DMS114 treated with DMSO at 0.1 percent for 48 hours (cell line): ENCODE results near the gene VASH2.
"Not testable (repeated sequence)": the region's sequence is repeated elsewhere in the genome, so short reads cannot be mapped to it uniquely, and the experiment has no call there.

ENCODE experiments used
- DNase-seq: peaks from one replicate; lab custom pipeline; 2025; ENCODE audit not compliant: unreplicated experiment; lab: John Stamatoyannopoulos, UW

The VASH2 gene

DNA sequence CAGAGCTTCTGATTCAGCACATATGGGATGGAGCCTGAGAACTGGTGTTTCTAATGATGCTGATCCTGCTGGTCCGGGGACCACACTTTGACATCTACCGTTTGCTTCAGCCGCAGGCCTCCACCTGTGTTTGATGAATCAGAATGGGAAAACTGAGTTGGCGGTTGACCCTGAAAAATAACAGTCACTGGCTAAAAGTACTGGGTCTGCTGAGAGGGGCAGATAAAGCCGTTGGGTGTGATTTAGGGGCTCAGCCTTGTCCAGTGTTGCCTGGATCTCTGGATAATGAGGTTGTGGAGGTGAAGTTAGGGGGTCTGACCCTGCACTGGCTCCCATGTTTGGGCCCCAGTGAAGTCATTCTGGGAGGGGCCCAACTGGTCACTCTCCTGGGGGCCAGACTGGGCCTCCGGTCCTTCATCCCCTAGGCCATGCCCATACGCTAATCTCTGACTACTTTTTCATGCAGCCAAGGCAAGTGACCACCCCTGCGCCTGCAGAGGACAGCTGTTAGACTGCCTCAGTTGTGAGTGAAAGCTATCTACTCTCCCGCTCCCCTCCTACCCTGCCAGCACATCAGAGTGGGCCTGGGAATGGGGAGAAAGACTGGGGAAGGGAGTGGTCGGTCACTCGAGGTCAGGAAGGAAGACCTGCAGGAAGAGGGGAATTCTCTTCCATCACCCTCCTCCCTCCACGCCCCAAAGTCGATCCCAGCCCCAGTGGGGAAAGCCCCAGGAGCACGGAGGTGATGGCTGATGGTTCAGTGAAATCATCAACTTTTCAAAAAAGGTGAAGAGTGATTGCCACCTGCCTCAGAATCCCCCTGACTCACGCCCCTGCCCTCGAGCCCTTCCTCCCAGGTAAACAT lies 27.7 kb downstream of the VASH2 start:
- no peak for DNase-seq

- DNase-seq = no peak
These were observed 29.2 kb downstream of the VASH2 start for GRCh38 chr1:212979340-212980122.

GRCh38 chr1:212980123-212980785 lies 29.9 kb downstream of the VASH2 start:
- no peak for DNase-seq

- DNase-seq = no peak
These were observed 30.7 kb downstream of the VASH2 start for GRCh38 chr1:212981025-212981495.

DNA sequence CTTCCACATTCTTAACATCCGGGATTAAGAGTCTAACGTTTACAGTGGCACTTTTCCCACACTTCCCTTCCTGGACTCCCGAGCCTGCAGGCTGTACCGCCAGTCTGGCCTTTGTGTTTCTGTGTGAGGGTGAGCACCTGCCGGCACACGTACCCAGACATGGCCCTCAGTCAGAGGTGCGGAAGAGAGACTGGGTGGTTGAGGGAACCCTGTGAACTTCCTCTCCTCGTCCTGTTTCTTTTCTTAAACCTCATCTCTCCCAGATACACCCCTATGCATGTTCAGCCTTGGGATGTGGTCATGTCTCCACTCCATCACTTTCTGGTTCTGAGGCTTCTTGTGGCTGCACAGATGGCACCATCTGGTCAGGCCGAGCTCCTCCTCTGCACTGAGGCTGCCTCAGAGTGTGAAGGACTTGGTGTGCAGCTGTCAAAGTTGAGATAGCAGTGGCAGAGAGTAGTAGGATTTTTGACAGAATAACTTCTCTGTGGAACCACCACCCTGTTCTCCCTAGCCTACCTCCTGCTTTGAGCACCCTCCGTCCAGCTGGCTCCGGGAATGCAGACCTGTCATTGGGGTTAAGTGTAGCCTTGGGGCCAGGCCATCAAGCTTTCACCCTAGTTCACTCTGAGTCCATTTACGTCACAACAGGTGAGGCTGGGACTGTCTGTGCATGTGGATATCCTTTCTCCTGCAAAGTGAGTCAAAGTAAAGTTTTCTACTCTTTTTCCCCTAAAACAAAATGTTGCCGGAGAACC lies 31.4 kb downstream of the VASH2 start:
- no peak for DNase-seq

DNA sequence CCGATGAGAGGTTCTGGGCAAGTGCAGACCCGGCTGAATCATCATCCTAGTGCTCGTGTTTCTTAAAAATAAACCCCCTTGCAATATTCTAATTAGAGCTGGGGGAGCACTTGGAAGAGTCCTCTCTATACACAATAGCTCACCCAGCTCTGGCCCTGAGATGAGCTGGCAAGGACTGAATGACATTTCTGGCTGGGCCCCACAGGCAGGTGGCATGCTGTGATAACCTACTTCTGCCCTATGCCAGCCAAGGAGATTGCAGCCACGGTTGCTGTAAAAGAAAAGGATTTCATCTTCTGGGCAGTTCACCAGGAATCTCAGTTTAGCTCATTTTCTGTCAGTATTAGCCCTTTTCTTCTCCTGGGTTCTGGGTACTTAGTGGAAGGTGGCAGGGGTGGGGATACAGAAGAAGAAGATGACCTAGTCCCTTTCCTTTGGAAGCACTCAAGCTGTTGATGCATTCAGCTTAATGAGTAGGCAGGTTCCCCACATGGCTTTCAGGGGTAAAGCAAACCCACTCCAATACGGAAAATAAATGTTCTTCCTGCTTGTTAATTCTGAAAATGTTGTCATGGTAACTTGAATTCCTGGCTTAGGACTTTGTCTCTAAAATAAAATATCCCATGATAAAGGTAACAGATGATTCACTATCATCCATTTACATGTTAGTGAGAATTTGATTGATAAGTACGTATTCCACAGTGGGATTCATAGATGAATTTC lies 32.2 kb downstream of the VASH2 start:
- DNase-seq = no peak

DNA sequence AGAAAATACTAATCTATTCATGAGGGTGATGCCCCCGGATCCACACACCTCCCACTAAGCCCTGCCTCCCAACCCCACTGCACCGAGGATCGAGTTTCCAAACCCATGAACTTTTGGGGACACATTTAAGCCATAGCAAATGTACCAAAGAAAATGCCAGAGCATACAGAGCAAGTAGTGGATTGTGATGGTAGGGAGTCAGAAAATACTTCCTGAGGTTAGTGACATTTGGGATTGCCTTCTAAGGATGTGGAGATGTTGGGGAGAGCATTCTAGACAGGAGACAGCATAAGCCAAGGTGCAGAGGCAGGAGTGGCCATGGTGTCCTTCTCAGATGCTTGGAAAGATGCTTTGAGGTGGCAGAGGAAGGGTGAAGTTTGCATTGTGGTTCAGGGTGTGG lies 33.1 kb downstream of the VASH2 start:
- DNase-seq = no peak

- no peak for DNase-seq
These were observed 34.4 kb downstream of the VASH2 start for GRCh38 chr1:212984522-212985291.

DNA sequence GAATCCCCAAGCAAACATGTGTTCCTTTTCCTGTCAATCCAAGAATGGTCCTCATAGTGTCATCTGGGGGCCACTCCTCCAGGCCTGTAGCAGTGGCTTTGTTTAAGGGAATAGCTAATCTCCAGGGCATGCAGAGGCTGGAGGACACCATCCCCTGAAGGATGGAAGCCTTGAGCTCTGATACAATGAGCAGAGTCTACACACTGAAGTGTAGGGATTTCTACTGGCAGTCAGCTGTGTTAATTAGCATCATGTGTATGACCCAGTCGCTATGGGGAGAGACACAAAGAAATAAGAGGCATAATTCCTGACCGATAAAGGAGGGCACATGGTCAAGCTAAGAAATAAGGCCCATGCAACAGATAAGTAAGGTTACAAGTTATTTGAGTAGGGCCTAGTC lies 36.2 kb downstream of the VASH2 start:
- DNase-seq = no peak

DNA sequence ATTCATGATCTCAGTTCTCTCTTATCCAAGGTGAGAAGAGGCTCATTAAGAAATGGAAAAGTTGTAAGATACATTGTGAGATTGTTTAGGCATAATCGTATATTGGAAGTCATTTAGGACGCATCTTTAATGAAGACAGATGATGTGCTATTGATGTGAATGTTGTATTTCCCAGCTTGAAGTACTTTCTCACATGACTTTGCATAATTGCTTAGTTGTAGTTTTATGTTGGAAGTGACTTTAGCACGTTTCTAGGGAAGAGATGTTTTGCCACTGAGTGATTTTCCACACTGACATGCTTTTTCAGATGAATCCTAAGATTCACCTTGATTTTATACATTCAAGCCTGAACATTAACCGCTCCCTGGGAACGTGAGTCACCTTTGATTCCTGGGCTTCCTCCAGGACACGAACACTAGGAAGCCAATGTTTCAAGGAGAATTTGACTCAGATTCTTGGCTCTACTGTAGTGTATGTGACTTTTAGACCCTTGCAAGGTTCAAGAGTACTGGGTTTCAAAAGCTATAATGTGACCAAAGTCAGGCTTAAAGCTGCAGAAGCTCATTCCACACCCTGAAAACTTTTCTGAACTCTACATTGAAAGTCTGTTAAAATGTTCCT lies 37.5 kb downstream of the VASH2 start:
- DNase-seq = no peak

DNA sequence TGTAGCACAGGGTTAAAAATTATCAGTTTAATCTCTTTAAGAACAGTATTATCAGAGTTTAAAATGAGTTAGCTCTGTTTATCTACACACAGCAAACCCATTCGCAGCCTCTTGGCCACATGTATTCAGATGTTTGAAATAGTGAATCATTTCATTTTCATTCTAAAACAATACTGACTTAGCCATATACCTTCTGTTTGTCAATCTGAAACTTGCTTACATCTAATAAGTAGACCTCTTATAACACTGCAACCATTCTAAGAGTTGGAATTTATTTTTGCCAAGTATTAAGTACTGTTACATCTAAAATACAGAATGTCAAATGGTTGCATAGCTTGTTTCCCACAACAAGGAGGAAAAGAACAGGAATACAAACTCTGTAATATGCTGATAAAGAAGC lies 39.9 kb downstream of the VASH2 start:
- no peak for DNase-seq

- DNase-seq = not testable (repeated sequence)
These were observed 43.6 kb downstream of the VASH2 start for GRCh38 chr1:212993960-212994359.

- DNase-seq = no peak
These were observed 44.6 kb downstream of the VASH2 start for GRCh38 chr1:212994926-212995325.

DNA sequence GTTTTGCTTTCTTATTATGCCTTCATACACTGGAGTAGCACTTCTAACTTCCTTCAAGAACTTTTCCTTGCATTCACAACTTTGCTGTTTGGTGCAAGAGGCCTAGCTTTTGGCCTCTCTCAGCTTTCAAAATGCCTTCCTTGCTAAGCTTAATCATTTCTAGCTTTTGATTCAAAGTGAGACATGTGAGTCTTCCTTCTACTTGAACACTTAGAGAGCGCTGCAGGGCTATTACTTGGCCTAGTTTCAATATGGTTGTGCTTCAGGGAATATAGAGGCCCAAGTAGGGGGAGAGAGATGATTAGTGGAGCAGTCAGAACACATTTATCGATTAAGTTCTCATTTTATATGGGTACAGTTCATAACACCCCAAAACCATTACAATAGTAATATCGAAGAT lies 52.9 kb downstream of the VASH2 start:
- DNase-seq = no peak

DNA sequence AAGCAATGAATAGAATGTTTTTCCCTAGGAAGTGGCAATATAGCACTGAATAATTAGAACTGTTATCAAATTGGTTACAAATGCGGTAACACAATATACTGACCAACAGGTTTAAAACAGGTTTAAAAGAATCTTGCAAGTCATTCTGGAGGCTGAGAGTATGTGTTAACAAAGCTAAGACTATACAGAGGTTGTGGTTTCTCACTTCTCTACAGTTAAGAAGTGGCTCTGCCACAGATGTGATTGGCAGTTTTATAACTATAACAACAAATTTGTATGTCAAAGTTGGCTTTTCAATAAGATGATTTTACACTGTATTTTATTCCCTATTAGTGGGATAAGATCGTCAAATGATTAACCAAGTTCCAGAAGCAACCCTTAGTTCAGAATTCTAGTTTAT lies 58.2 kb downstream of the VASH2 start:
- no peak for DNase-seq

GRCh38 chr1:213014642-213015041 lies 64.3 kb downstream of the VASH2 start:
- no peak for DNase-seq

DNA sequence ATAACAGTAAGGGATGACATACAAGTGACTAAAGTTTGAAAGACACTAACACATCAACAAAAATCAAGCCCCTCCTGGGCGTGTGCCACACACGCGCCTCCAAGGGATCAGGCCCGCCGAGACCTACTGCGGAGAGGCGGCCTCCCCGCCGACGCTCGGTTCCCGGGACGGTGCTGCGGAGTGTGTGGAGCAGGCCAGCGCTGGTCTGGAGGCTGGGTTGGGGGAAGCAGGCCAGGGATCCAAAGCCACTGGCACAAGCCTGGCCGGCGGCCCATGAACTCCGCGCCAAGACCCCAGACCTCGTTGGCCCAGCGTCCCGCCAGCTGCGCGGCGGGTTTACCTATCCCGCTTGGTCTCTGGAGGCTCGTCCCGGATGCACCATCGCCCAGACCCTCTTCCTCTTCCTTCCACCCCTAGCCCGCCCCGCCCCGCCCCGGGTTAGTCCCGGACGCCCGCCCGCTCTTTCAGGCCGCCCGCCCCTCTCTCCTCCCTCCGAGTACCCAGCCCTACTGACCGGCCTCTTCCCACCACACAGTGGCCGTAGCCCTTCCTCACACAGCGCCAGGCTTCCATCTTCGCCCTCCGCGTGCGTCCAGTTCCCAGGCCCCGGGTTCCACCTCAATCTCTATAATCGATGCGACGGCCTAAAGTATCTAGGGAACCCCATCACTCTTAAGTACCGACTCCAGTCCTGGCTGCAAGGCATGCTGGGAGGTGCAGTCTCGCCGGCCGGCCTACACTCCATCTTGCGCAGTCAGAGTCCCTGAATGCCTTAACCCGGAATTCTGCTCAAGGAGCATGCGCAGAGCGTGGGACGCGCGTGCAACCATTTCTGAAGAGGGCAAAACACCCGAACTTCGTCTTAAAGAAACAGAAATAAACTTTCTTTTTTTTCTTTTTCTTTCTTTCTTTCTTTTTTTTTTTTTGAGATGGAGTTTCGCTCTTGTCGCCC lies 65.0 kb downstream of the VASH2 start, which contains the start of gene ANGEL2:
ANGEL2 (minus strand) TSS at position 769 of the 952 bp plus-strand sequence; CDS start at position 573, 196 bp downstream.
- DNase-seq = peak; percentile 93
